GM12878 (cell line): ENCODE data around the gene ZNF554. TPM values are rescaled to one million over a fixed set of nuclear protein-coding genes. Genes with fewer than 3 reads are reported as not detected.

Experiments
- BHLHE40 ChIP-seq, 2 experiments: fragments of 450-650 bp in 1 of 2; IDR thresholded peaks; 2 replicates each; pipeline ENCODE4 v1.6.1; 2011 to 2017; ENCODE audit warnings: low read depth in 2 of 2, borderline replicate concordance in 1 of 2, improper control_type of control experiment in 1 of 2, low read length in 1 of 2, mild to moderate bottlenecking in 1 of 2
- CREM ChIP-seq: IDR thresholded peaks from 2 replicates; pipeline ENCODE4 v1.6.1; 2014; ENCODE audit warnings: antibody characterized with exemption, low read depth
- E2F8 ChIP-seq: fragments of 450-650 bp; IDR thresholded peaks from 2 replicates; pipeline ENCODE4 v1.6.1; 2018; ENCODE audit warnings: mild to moderate bottlenecking, low read depth, moderate library complexity; ENCODE audit not compliant: partially characterized antibody
- FOXM1 ChIP-seq: IDR thresholded peaks from 2 replicates; pipeline ENCODE4 v1.6.1; 2012; ENCODE audit warnings: low read depth, mild to moderate bottlenecking, inconsistent platforms, low read length, moderate library complexity
- RELB ChIP-seq: fragments of 450-650 bp; IDR thresholded peaks from 2 replicates; pipeline ENCODE4 v1.6.1; 2017; ENCODE audit warnings: low read depth, mild to moderate bottlenecking, moderate library complexity
- ZBED1 ChIP-seq: IDR thresholded peaks from 2 replicates; pipeline ENCODE4 v1.6.1; 2016; ENCODE audit warnings: borderline replicate concordance
- polyA plus RNA-seq, 11 experiments: library from polyadenylated mRNA; depleted of rRNA in 4 of 11; unstranded in 6 of 11; stranded (reverse) in 5 of 11; fragments of >200 nt; fragmentation: Nextera tagmentation in 4 of 11; fragmentation: Illumina TruSeq in 1 of 11; extraction: Ambion mirVana in 4 of 11; extraction: Trizol in 1 of 11; gene quantifications; 1 replicate in 1 of 11; 2 replicates in 10 of 11; pipeline versions ENCODE4 v1.2.1 to v1.2.3, GENCODE V29; 2011 to 2016; ENCODE audit warnings: inconsistent platforms in 2 of 11, missing spikeins in 2 of 11, low read depth in 1 of 11
- total RNA-seq, 4 experiments: library from RNA; depleted of rRNA in 3 of 4; stranded (reverse); fragments of >200 nt in 3 of 4; fragmentation: Illumina TruSeq in 1 of 4; extraction: Trizol in 1 of 4; gene quantifications; 2 replicates each; pipeline versions ENCODE4 v1.2.1 to v1.2.3, GENCODE V29; 2013 to 2021

The ZNF554 gene
- total and polyA plus RNA-seq, 10 of the 15 experiments (the other 5 are each of a cell fraction or from before 2014, with no cell fraction given), result 0.19 to 2.1 (median 1.4) TPM

GRCh38 chr19:2782936-2783780, 36.5 kb upstream of the ZNF554 start, which contains the start of gene SGTA (continued):
- peak; percentile 72 for TF ChIP-seq E2F8
- TF ChIP-seq RELB, result no peak
- no peak for TF ChIP-seq FOXM1
- peak; percentile 26 to 42; a peak in 1 of 4 replicates for TF ChIP-seq BHLHE40 (IDR thresholded peaks at IDR 0.05; ENCODE audit: borderline replicate concordance in 1 of 2, low read depth in 2 of 2, low read length in 1 of 2)
- no peak for TF ChIP-seq ZBED1
- TF ChIP-seq CREM, result peak; percentile 98
